ENCODE measurements around the gene OLA1.

The OLA1 gene

GRCh38 chr2:174117951-174118930 lies 130.1 kb downstream of the OLA1 start:
- DNase-seq, result no peak

- DNase-seq, result peak in 1 of 2 donors; percentile 12
These were observed 136.3 kb downstream of the OLA1 start for GRCh38 chr2:174112073-174112472.

GRCh38 chr2:174108579-174108978 lies 139.8 kb downstream of the OLA1 start:
- no peak for DNase-seq

- no peak for DNase-seq
These were observed 141.6 kb downstream of the OLA1 start for GRCh38 chr2:174106736-174107135.

- DNase-seq, result no peak
These were observed 153.8 kb downstream of the OLA1 start for GRCh38 chr2:174094542-174094941.

GRCh38 chr2:174090476-174090875 lies 157.9 kb downstream of the OLA1 start:
- no peak for DNase-seq

GRCh38 chr2:174088706-174089460 lies 159.4 kb downstream of the OLA1 start:
- no peak for DNase-seq

- no peak for DNase-seq
These were observed 161.6 kb downstream of the OLA1 start for GRCh38 chr2:174086708-174087107.

- DNase-seq, result no peak
These were observed 162.6 kb downstream of the OLA1 start for GRCh38 chr2:174085781-174086180.

- DNase-seq, result no peak
These were observed 164.4 kb downstream of the OLA1 start for GRCh38 chr2:174083843-174084458.

- DNase-seq, result no peak
These were observed 167.6 kb downstream of the OLA1 start for GRCh38 chr2:174080672-174081121.

- DNase-seq, result peak in 1 of 2 donors; percentile 9
These were observed 170.1 kb downstream of the OLA1 start for GRCh38 chr2:174078275-174078674.

- no peak for DNase-seq
These were observed 171.4 kb downstream of the OLA1 start for GRCh38 chr2:174076975-174077374.

- DNase-seq, result no peak
These were observed 172.3 kb downstream of the OLA1 start for GRCh38 chr2:174076040-174076439.

GRCh38 chr2:174074831-174075230 lies 173.5 kb downstream of the OLA1 start:
- no peak for DNase-seq

GRCh38 chr2:174072857-174073256 lies 175.5 kb downstream of the OLA1 start:
- no peak for DNase-seq

- no peak for DNase-seq
These were observed 176.3 kb downstream of the OLA1 start for GRCh38 chr2:174072069-174072468.

- no peak for DNase-seq
These were observed 177.0 kb downstream of the OLA1 start for GRCh38 chr2:174071321-174071720.

GRCh38 chr2:174070281-174070680 lies 178.1 kb downstream of the OLA1 start:
- no peak for DNase-seq

GRCh38 chr2:174067815-174068214 lies 180.5 kb downstream of the OLA1 start:
- DNase-seq, result no peak

GRCh38 chr2:174066871-174067270 lies 181.5 kb downstream of the OLA1 start:
- DNase-seq, result no peak

- no peak for DNase-seq
These were observed 184.7 kb downstream of the OLA1 start for GRCh38 chr2:174063492-174064092.

GRCh38 chr2:174062934-174063333 lies 185.4 kb downstream of the OLA1 start:
- DNase-seq, result no peak

Measured in CD4-positive, alpha-beta T cell treated with Interleukin-4 for 1 hour (primary cell).